Measurements from ENCODE around the gene CAPZB. TPM values are rescaled to one million over a fixed set of nuclear protein-coding genes. Genes with fewer than 3 reads are reported as not detected.

Gene CAPZB
- polyA plus RNA-seq, 1 of the 3 experiments (the other 2 are of a cell fraction): 122 TPM

DNA sequence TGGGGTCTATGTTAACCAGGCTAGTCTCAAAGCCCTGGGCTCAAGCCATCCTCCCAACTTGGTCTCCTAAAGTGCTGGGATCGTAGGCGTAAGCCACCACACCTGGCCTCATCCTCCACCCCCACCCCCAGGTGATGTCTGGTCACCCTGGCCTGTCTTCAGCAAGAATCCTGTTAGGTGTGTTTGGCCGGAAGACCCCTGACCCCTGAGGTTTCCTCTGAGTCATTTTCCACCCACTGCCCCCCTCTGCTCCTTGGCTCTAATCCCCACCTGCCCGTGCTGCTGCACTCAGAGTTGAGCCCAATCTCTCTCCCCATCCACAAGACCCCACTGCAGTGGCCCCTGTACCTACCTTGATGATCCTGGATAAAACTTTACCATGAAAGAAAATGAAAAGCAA is 148.1 kb downstream of the CAPZB start:
- CTCF ChIA-PET: interaction anchor here (13.7 kb wide), 1 partner anchor 312 kb away, joined by 235 read pairs; the partner anchor contains the start of gene NBL1

DNA sequence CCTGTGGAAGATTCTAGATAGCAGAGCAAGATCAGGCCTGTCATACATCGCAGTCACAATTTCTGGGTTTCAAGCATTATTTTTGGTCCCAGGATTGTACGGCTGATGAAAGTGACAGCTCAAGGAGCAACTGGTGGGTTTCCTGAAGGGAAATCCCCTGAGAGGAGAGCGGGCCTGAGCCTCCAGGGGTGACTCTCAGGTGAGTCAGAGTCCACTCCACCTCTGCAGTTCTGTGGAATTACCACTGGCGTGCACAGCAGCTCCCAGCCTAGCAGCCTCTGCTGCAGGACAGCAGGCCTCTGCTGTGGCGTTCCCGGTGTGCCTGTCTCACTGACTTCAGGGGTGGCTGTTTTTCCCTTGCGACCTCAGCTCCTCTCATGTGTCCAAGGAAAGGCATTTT is 148.8 kb downstream of the CAPZB start:
- Histone ChIP-seq H3K9me2 (no peaks in the 10 kb centered on the region), H3K79me2 (ENCODE audit: insufficient read depth) (peaks cover 6% of the 10 kb centered on the region; the same call in 1 of the 2 replicates), H3K9me3 (no peaks in the 10 kb centered on the region), H3F3A (replicated peaks; ENCODE audit: insufficient read depth) (peaks cover 3% of the 10 kb centered on the region), H3K27ac (ENCODE audit: low read depth in 2 of 2, low read length in 1 of 2) (no peak overlapping the region), H3K4me2 (no peak overlapping the region), H3K9ac (no peak overlapping the region), H3K36me3 (replicated peaks in 1 of 2; ENCODE audit: control insufficient read depth in 1 of 2, insufficient read depth in 2 of 2, low read length in 1 of 2) (peaks cover 3 to 19% of the 10 kb centered on the region in 2 experiments), H2AFZ (ENCODE audit: low read depth) (no peak overlapping the region), H3K4me3 (ENCODE audit: low read depth in 2 of 2, low read length in 1 of 2) (no peak overlapping the region), H3K4me1 (ENCODE audit: control insufficient read depth in 1 of 2, insufficient read depth in 2 of 2, low read depth in 1 of 2, low read length in 1 of 2) (peaks cover 0 to 38% of the 10 kb centered on the region in 2 experiments; a peak in 2 of 4 replicates), H4K20me1 (ENCODE audit: insufficient read depth) (no peaks in the 10 kb centered on the region), H3K27me3 (ENCODE audit: insufficient read depth) (no peaks in the 10 kb centered on the region)
- no peak for DNase-seq
- ChIA-PET CTCF (interaction anchor here (1.4 kb wide), 1 partner anchor 317 kb away, joined by 3 read pairs; no protein-coding TSS in a partner anchor), POLR2A (no interaction called here)
- TF ChIP-seq, protein P1, sequence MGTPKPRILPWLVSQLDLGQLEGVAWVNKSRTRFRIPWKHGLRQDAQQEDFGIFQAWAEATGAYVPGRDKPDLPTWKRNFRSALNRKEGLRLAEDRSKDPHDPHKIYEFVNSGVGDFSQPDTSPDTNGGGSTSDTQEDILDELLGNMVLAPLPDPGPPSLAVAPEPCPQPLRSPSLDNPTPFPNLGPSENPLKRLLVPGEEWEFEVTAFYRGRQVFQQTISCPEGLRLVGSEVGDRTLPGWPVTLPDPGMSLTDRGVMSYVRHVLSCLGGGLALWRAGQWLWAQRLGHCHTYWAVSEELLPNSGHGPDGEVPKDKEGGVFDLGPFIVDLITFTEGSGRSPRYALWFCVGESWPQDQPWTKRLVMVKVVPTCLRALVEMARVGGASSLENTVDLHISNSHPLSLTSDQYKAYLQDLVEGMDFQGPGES (IDR thresholded peaks at IDR 0.05; ENCODE audit: low read depth, low read length): no peak
- TF ChIP-seq, protein P2, sequence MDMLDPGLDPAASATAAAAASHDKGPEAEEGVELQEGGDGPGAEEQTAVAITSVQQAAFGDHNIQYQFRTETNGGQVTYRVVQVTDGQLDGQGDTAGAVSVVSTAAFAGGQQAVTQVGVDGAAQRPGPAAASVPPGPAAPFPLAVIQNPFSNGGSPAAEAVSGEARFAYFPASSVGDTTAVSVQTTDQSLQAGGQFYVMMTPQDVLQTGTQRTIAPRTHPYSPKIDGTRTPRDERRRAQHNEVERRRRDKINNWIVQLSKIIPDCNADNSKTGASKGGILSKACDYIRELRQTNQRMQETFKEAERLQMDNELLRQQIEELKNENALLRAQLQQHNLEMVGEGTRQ (IDR thresholded peaks at IDR 0.05; ENCODE audit: borderline replicate concordance, low read depth, low read length): no peak
- TF ChIP-seq FOXJ3 (CRISPR knock-in tag; IDR thresholded peaks at IDR 0.05): no peak
- no peak for TF ChIP-seq JUND (IDR thresholded peaks at IDR 0.05)
- TF ChIP-seq, protein P3, sequence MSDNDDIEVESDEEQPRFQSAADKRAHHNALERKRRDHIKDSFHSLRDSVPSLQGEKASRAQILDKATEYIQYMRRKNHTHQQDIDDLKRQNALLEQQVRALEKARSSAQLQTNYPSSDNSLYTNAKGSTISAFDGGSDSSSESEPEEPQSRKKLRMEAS (IDR thresholded peaks at IDR 0.05; ENCODE audit: low read depth): no peak
- no peak for TF ChIP-seq FOSL2 (IDR thresholded peaks at IDR 0.05; ENCODE audit: borderline replicate concordance, low read depth)
- TF ChIP-seq MEF2A (IDR thresholded peaks at IDR 0.05; ENCODE audit: borderline replicate concordance, low read depth): no peak
- TF ChIP-seq TCF12 (IDR thresholded peaks at IDR 0.05): no peak
- TF ChIP-seq ELF1 (IDR thresholded peaks at IDR 0.05): no peak
- WGBS (ENCODE audit: low lambda C conversion rate): 82% methylated on average over 6 of the region's 7 CpGs

More for the DNA sequence above, 148.1 kb downstream of the CAPZB start:
- no peak overlapping the region for H3K9ac ChIP-seq
- no peaks in the 10 kb centered on the region for H3K9me2 ChIP-seq
- H3K79me2 ChIP-seq (ENCODE audit: insufficient read depth): peaks cover 6% of the 10 kb centered on the region; the same call in 1 of the 2 replicates
- H3K4me3 ChIP-seq (ENCODE audit: low read depth in 2 of 2, low read length in 1 of 2): no peak overlapping the region
- POLR2A ChIA-PET: no interaction called here
- no peaks in the 10 kb centered on the region for H3K9me3 ChIP-seq
- peaks cover 0 to 45% of the 10 kb centered on the region in 2 experiments; a peak in 2 of 4 replicates for H3K4me1 ChIP-seq (ENCODE audit: control insufficient read depth in 1 of 2, insufficient read depth in 2 of 2, low read depth in 1 of 2, low read length in 1 of 2)
- peaks cover 3 to 27% of the 10 kb centered on the region in 2 experiments for H3K36me3 ChIP-seq (replicated peaks in 1 of 2; ENCODE audit: control insufficient read depth in 1 of 2, insufficient read depth in 2 of 2, low read length in 1 of 2)
- H2AFZ ChIP-seq (ENCODE audit: low read depth): no peak overlapping the region
- no peak overlapping the region for H3K4me2 ChIP-seq
- H4K20me1 ChIP-seq (ENCODE audit: insufficient read depth): peaks cover 6% of the 10 kb centered on the region; the same call in 1 of the 2 replicates
- no peak for DNase-seq
- 93% methylated on average over 1 of the region's 4 CpGs for WGBS (ENCODE audit: low lambda C conversion rate)
- H3K27ac ChIP-seq (ENCODE audit: low read depth in 2 of 2, low read length in 1 of 2): peak overlapping the region in 1 of 2 experiments; percentile 12; a peak in 1 of 4 replicates
- no peaks in the 10 kb centered on the region for H3K27me3 ChIP-seq (ENCODE audit: insufficient read depth)
- TF ChIP-seq, protein P4, sequence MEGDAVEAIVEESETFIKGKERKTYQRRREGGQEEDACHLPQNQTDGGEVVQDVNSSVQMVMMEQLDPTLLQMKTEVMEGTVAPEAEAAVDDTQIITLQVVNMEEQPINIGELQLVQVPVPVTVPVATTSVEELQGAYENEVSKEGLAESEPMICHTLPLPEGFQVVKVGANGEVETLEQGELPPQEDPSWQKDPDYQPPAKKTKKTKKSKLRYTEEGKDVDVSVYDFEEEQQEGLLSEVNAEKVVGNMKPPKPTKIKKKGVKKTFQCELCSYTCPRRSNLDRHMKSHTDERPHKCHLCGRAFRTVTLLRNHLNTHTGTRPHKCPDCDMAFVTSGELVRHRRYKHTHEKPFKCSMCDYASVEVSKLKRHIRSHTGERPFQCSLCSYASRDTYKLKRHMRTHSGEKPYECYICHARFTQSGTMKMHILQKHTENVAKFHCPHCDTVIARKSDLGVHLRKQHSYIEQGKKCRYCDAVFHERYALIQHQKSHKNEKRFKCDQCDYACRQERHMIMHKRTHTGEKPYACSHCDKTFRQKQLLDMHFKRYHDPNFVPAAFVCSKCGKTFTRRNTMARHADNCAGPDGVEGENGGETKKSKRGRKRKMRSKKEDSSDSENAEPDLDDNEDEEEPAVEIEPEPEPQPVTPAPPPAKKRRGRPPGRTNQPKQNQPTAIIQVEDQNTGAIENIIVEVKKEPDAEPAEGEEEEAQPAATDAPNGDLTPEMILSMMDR (IDR thresholded peaks at IDR 0.05): no peak
- TF ChIP-seq RAD21 (IDR thresholded peaks at IDR 0.05; ENCODE audit: low read length) (no peak), RXRA (IDR thresholded peaks at IDR 0.05; ENCODE audit: borderline replicate concordance, low read depth) (no peak), RCOR1 (IDR thresholded peaks at IDR 0.05; ENCODE audit: low read length) (no peak), MEF2A (IDR thresholded peaks at IDR 0.05; ENCODE audit: borderline replicate concordance, low read depth) (no peak), TCF12 (IDR thresholded peaks at IDR 0.05) (no peak), GABPA (IDR thresholded peaks at IDR 0.05; ENCODE audit: low read depth) (no peak), EP300 (IDR thresholded peaks at IDR 0.05; ENCODE audit: borderline replicate concordance in 1 of 2, low read depth in 1 of 2, low read length in 1 of 2) (no peak)
- TF ChIP-seq, protein P5, sequence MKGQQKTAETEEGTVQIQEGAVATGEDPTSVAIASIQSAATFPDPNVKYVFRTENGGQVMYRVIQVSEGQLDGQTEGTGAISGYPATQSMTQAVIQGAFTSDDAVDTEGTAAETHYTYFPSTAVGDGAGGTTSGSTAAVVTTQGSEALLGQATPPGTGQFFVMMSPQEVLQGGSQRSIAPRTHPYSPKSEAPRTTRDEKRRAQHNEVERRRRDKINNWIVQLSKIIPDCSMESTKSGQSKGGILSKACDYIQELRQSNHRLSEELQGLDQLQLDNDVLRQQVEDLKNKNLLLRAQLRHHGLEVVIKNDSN (IDR thresholded peaks at IDR 0.05; ENCODE audit: borderline replicate concordance, low read depth): no peak
- TF ChIP-seq, protein P1 (IDR thresholded peaks at IDR 0.05; ENCODE audit: low read depth, low read length): no peak
- H3F3A ChIP-seq (replicated peaks; ENCODE audit: insufficient read depth): peaks cover 3% of the 10 kb centered on the region

All from SK-N-SH (cell line).